K562 (cell line): Measurements from ENCODE around the gene MTMR3. TPM values are rescaled to one million over a fixed set of nuclear protein-coding genes. Genes with fewer than 3 reads are reported as not detected.

Source experiments
- ATAC-seq: fragments of 200-7000 bp; cut with Tn5 transposase; 3 replicates; pipeline ENCODE4 v1.9.1; 2020; ENCODE audit warnings: moderate library complexity
- BruUV-seq: library from RNA; stranded (reverse); fragments of 400-500 nt; replicated peaks from 2 replicates; lab custom pipeline; 2021; lab: Mats Ljungman, UMichigan
- CTCF ChIA-PET: fragments of 300-600 bp; formaldehyde crosslinking; extraction: SDS; loops from one replicate; lab custom pipeline; 2021; ENCODE audit warnings: low intra/inter-chr PET ratio; lab: Yijun Ruan, JAX
- POLR2A ChIA-PET: fragments of 300-600, 350-650 bp; sonication (Branson Sonifier 250); formaldehyde crosslinking; extraction: SDS; loops from one replicate; lab custom pipeline; 2021; ENCODE audit warnings: antibody characterized with exemption, inconsistent platforms; lab: Yijun Ruan, JAX
- DNase-seq, 4 experiments: peaks; one replicate each; pipeline versions ENCODE4 v3.0.0 to v3.0.0-alpha.2; 2011 to 2018; ENCODE audit warnings: low spot score in 3 of 4, mixed read lengths in 3 of 4; ENCODE audit errors: extremely low read depth in 1 of 4
- FAIRE-seq: peaks from 2 replicates; lab custom pipeline; 2011; peaks lifted over from hg19 to GRCh38; lab: Jason Lieb, UNC
- H2AFZ ChIP-seq: 2 replicates; pipeline ENCODE4 v1.6.0; 2011; ENCODE audit warnings: low read depth, low read length, control low read depth, inconsistent platforms
- H3K27ac ChIP-seq: fragments of 200-600 bp; 3 replicates; pipeline ENCODE4 v1.8.0; 2011; ENCODE audit warnings: low read depth, mild to moderate bottlenecking, control low read depth, inconsistent platforms, low read length, moderate library complexity, mixed read lengths; ENCODE audit errors: extremely low read depth
- H3K27me3 ChIP-seq, 2 experiments: fragments of 300-600 bp in 1 of 2; 2 replicates in 1 of 2; 3 replicates in 1 of 2; pipeline versions ENCODE4 v1.6.0 to v1.8.0; 2011; ENCODE audit warnings: inconsistent platforms in 2 of 2, low read length in 2 of 2, mild to moderate bottlenecking in 1 of 2, mixed read lengths in 1 of 2, moderate library complexity in 1 of 2; ENCODE audit not compliant: control insufficient read depth in 2 of 2, insufficient read depth in 2 of 2
- H3K36me3 ChIP-seq: fragments of 300-600 bp; 3 replicates; pipeline ENCODE4 v1.8.0; 2011; ENCODE audit warnings: mild to moderate bottlenecking, low read length, inconsistent platforms; ENCODE audit not compliant: control insufficient read depth, insufficient read depth
- H3K4me1 ChIP-seq, 2 experiments: fragments of 200-600 bp in 1 of 2; replicated peaks in 1 of 2; 2 replicates in 1 of 2; 3 replicates in 1 of 2; pipeline versions ENCODE4 v1.5.1 to v1.8.0; 2011; ENCODE audit warnings: inconsistent platforms in 2 of 2, low read length in 2 of 2, mild to moderate bottlenecking in 1 of 2, mixed read lengths in 1 of 2, moderate library complexity in 1 of 2; ENCODE audit not compliant: control insufficient read depth in 2 of 2, insufficient read depth in 2 of 2
- H3K4me2 ChIP-seq: 2 replicates; pipeline ENCODE4 v1.6.1; 2011; ENCODE audit warnings: low read length, control low read depth, inconsistent platforms, mixed read lengths; ENCODE audit not compliant: insufficient read depth
- H3K4me3 ChIP-seq: fragments of 200-600 bp; sonication (generic), shearing (Covaris generic); 2 replicates; pipeline ENCODE4 v1.5.1; 2016; ENCODE audit warnings: control low read depth, inconsistent platforms
- H3K79me2 ChIP-seq: fragments of 200-600 bp; 3 replicates; pipeline ENCODE4 v1.8.0; 2011; ENCODE audit warnings: low read length, inconsistent platforms; ENCODE audit not compliant: control insufficient read depth, insufficient read depth
- H3K9ac ChIP-seq, 2 experiments: 2 replicates each; pipeline versions ENCODE4 v1.6.0 to v1.6.1; 2011; ENCODE audit warnings: low read depth in 2 of 2, low read length in 2 of 2, control low read depth in 1 of 2, inconsistent platforms in 1 of 2, mild to moderate bottlenecking in 1 of 2, mixed read lengths in 1 of 2; ENCODE audit not compliant: insufficient read depth in 1 of 2
- H3K9me1 ChIP-seq: one replicate; pipeline ENCODE4 v1.6.0; 2011; ENCODE audit warnings: inconsistent platforms, mild to moderate bottlenecking, low read length, moderate library complexity; ENCODE audit not compliant: control insufficient read depth, insufficient read depth
- H3K9me3 ChIP-seq: replicated peaks from 2 replicates; pipeline ENCODE4 v1.5.1; 2011; ENCODE audit warnings: low read depth, low read length, inconsistent platforms; ENCODE audit not compliant: control insufficient read depth, insufficient read depth
- H4K20me1 ChIP-seq: replicated peaks from 2 replicates; pipeline ENCODE4 v1.6.1; 2011; ENCODE audit warnings: low read length, inconsistent platforms, mixed read lengths; ENCODE audit not compliant: control insufficient read depth, insufficient read depth
- ARID1B ChIP-seq: fragments of 450-650 bp; IDR thresholded peaks from 2 replicates; pipeline ENCODE4 v1.6.1; 2016; ENCODE audit warnings: antibody characterized with exemption, mild to moderate bottlenecking, inconsistent platforms
- BRD4 ChIP-seq: fragments of 200-600 bp; sonication (generic); IDR thresholded peaks from 2 replicates; pipeline ENCODE4 v1.6.1; 2017; ENCODE audit warnings: inconsistent platforms
- C11orf30 ChIP-seq: fragments of 450-650 bp; IDR thresholded peaks from 2 replicates; pipeline ENCODE4 v1.6.1; 2016; ENCODE audit warnings: low read depth, mild to moderate bottlenecking
- DNMT1 ChIP-seq: fragments of 450-650 bp; IDR thresholded peaks from 2 replicates; pipeline ENCODE4 v1.6.1; 2016; ENCODE audit warnings: antibody characterized with exemption, mild to moderate bottlenecking
- EGR1 ChIP-seq: fragments of 450-650 bp; conservative IDR thresholded peaks from 2 replicates; pipeline ENCODE4 v1.6.1; 2017; ENCODE audit warnings: mild to moderate bottlenecking
- HIVEP1 ChIP-seq: fragments of 250-450 bp; sonication (Bioruptor Pico); IDR thresholded peaks from 2 replicates; pipeline ENCODE4 v1.4.0; 2020; ENCODE audit warnings: mild to moderate bottlenecking
- KDM1A ChIP-seq, 2 experiments: fragments of 450-650 bp; IDR thresholded peaks; 2 replicates each; pipeline ENCODE4 v1.6.1; 2016; ENCODE audit warnings: mild to moderate bottlenecking in 2 of 2
- KDM5B ChIP-seq: fragments of 200-600 bp; sonication (generic); IDR thresholded peaks from 2 replicates; pipeline ENCODE4 v1.6.1; 2012; ENCODE audit warnings: low read depth, mild to moderate bottlenecking, moderate library complexity, low read length, control low read depth, inconsistent platforms; ENCODE audit not compliant: insufficient replicate concordance
- MLX ChIP-seq, 2 experiments: fragments of 450-650 bp in 1 of 2; sonication (generic) in 1 of 2; formaldehyde crosslinking; conservative IDR thresholded peaks; 2 replicates each; pipeline versions ENCODE4 v1.4.0 to v1.8.1; 2020 to 2022; ENCODE audit warnings: mild to moderate bottlenecking in 1 of 2, missing genetic modification reagents in 1 of 2
- MTA3 ChIP-seq: fragments of 450-650 bp; formaldehyde crosslinking; IDR thresholded peaks from 2 replicates; pipeline ENCODE4 v1.6.1; 2017; ENCODE audit warnings: mild to moderate bottlenecking, borderline replicate concordance
- PRPF4 ChIP-seq: fragments of 200-400 bp; formaldehyde crosslinking; IDR thresholded peaks from one replicate; pipeline ENCODE4 v1.6.1; 2017; ENCODE audit warnings: low read length, low read depth, mild to moderate bottlenecking; ENCODE audit not compliant: insufficient read depth, poor library complexity, severe bottlenecking
- TAF9B ChIP-seq: fragments of 450-650 bp; IDR thresholded peaks from 2 replicates; pipeline ENCODE4 v1.6.1; 2018; ENCODE audit warnings: mild to moderate bottlenecking; ENCODE audit not compliant: partially characterized antibody
- ZFP30 ChIP-seq: fragments of 250-450 bp; sonication (Bioruptor Pico); IDR thresholded peaks from 2 replicates; pipeline ENCODE4 v1.8.0; 2022; ENCODE audit warnings: moderate library complexity, mild to moderate bottlenecking, inconsistent platforms, borderline replicate concordance
- ZNF445 ChIP-seq: fragments of 250-450 bp; sonication (Bioruptor Pico); IDR thresholded peaks from 2 replicates; pipeline ENCODE4 v1.4.0; 2020; ENCODE audit warnings: low read depth, mild to moderate bottlenecking, moderate library complexity
- ZNF609 ChIP-seq: sonication (generic); formaldehyde crosslinking; IDR thresholded peaks from 2 replicates; pipeline ENCODE4 v1.8.1; 2023; ENCODE audit warnings: missing genetic modification reagents, mild to moderate bottlenecking, borderline replicate concordance
- ZSCAN29 ChIP-seq: fragments of 450-650 bp; IDR thresholded peaks from 2 replicates; pipeline ENCODE4 v1.6.1; 2017
- WGBS: fragments of 100-300 bp; shearing (Covaris generic); methylation state at CpG from one replicate; pipeline ENCODE4 v1.1.6; 2016; ENCODE audit warnings: low coverage, mixed read lengths; ENCODE audit not compliant: insufficient coverage; ENCODE audit errors: missing lambda C conversion rate; 5-methylcytosine and 5-hydroxymethylcytosine counted together
- in situ Hi-C: fragments of 300-500 bp; cut with MboI; formaldehyde crosslinking; loops from 4 replicates; pipeline ENCODE4 v1.15.0; 2018; ENCODE audit warnings: inconsistent platforms, mixed read lengths
- intact Hi-C: fragments of 100-400 bp; cut with micrococcal nuclease; formaldehyde crosslinking; loops from 2 replicates; pipeline ENCODE4 v1.14.2; 2022
- polyA plus RNA-seq, 8 experiments: library from polyadenylated mRNA; depleted of rRNA in 4 of 8; stranded (reverse) in 5 of 8; unstranded in 3 of 8; fragments of >200 nt; fragmentation: Nextera tagmentation in 2 of 8; fragmentation: Illumina TruSeq in 1 of 8; extraction: Ambion mirVana in 2 of 8; extraction: Trizol in 1 of 8; gene quantifications; 2 replicates each; pipeline versions ENCODE4 v1.2.1 to v1.2.3, GENCODE V29; 2011 to 2014; ENCODE audit warnings: inconsistent platforms in 1 of 8, missing spikeins in 1 of 8
- total RNA-seq, 7 experiments: library from RNA; depleted of rRNA in 6 of 7; stranded (reverse); fragments of >200 nt in 6 of 7; fragmentation: Illumina TruSeq in 2 of 7; extraction: Trizol in 2 of 7; gene quantifications; 2 replicates each; pipeline versions ENCODE4 v1.2.1 to v1.2.3, GENCODE V29; 2011 to 2021; ENCODE audit warnings: low replicate concordance in 1 of 7
- TF ChIP-seq, protein P1 (sequence below): fragments of 450-650 bp; IDR thresholded peaks from 2 replicates; pipeline ENCODE4 v1.6.1; 2016

The MTMR3 gene
- total and polyA plus RNA-seq, 9 of the 15 experiments (the other 6 are each of a cell fraction or from before 2014, with no cell fraction given), result 1.6 to 13.7 (median 7.9) TPM

- TF ChIP-seq PRPF4 (no peak), ZNF445 (CRISPR knock-in tag) (no peak), MTA3 (no peak), ZNF609 (CRISPR knock-in tag) (no peak)
Measured at GRCh38 chr22:29945435-29945834, 62.5 kb downstream of the MTMR3 start (continued).

- peaks cover 11 to 17% of the 10 kb centered on the region in 2 experiments for H3K4me1 ChIP-seq
- H3K9me1 ChIP-seq, result no peaks in the 10 kb centered on the region
- ATAC-seq, result peak; percentile 80
- 0 out of 2 replicates have a peak, but pooled peaks cover 2% of the 10 kb centered on the region for H3K9me3 ChIP-seq
- H3K4me3 ChIP-seq, result no peak overlapping the region
- no peaks in the 10 kb centered on the region for H3K27me3 ChIP-seq
- H4K20me1 ChIP-seq, result no peaks in the 10 kb centered on the region
- H3K9ac ChIP-seq, result no peak overlapping the region; a peak in 1 of 4 replicates
- in situ Hi-C loops (no loop called here), intact Hi-C loops (no loop called here)
- no peaks in the 10 kb centered on the region for H3K36me3 ChIP-seq
- no TSS peak for BruUV-seq
- WGBS, result 18% methylated on average over 2 of the region's 2 CpGs
- CTCF ChIA-PET, result no interaction called here
- peak; percentile 77 for FAIRE-seq
- H3K4me2 ChIP-seq, result no peak overlapping the region
- H3K79me2 ChIP-seq, result peaks cover 44% of the 10 kb centered on the region
- POLR2A ChIA-PET, result interaction anchor here (2.3 kb wide), 1 partner anchor 12 kb away, joined by 8 read pairs; no protein-coding TSS in a partner anchor
- H2AFZ ChIP-seq, result no peak overlapping the region
- DNase-seq, result peak in 3 of 4 experiments; percentile 13 to 43 (median 30)
- no peak overlapping the region for H3K27ac ChIP-seq
- TF ChIP-seq KDM1A (IDR thresholded peaks at IDR 0.05) (no peak), ZSCAN29 (no peak), KDM5B (no peak), HIVEP1 (CRISPR knock-in tag) (no peak), ARID1B (0 out of 2 replicates have a peak, but pooled peaks have one; percentile 8), MLX (CRISPR knock-in tag; conservative IDR thresholded peaks at IDR 0.05) (no peak), C11orf30 (no peak), DNMT1 (no peak), TAF9B (no peak), BRD4 (no peak), EGR1 (no peak), ZFP30 (CRISPR knock-in tag) (no peak)
- TF ChIP-seq, protein P1, sequence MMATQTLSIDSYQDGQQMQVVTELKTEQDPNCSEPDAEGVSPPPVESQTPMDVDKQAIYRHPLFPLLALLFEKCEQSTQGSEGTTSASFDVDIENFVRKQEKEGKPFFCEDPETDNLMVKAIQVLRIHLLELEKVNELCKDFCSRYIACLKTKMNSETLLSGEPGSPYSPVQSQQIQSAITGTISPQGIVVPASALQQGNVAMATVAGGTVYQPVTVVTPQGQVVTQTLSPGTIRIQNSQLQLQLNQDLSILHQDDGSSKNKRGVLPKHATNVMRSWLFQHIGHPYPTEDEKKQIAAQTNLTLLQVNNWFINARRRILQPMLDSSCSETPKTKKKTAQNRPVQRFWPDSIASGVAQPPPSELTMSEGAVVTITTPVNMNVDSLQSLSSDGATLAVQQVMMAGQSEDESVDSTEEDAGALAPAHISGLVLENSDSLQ, result peak; percentile 30; the same call in 1 of the 2 replicates
Measured at GRCh38 chr22:29946220-29946619, 63.2 kb downstream of the MTMR3 start.
